ENCODE data around the gene CSTB.

DNA sequence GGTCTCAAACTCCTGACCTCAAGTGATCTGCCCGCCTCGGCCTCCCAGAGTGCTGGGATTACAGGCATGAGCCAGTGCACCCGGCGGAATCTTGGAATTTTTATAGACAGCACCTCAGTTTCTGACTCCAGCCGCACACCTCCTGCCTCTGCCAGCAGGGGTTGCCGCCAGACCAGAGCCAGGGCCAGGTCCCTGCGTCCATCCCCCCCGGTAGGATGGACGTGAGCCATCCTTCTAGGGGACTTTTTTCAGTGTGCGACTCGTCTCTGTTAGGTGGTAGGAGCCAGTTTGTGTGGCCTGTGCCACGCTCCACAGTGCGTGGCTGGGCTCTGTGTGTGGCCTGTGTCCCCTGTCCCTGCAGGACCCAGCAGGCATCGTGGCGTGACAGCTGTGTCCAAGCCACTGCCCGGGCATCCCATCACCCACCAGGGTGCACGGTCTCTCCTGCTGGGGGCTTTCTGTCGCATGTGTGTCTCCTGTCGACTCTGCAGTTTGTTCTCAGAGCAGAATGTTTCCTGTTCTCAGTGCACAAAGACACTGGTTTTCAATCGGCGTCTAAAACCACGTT is 15.6 kb downstream of the CSTB start:
- TF ChIP-seq, protein P1, sequence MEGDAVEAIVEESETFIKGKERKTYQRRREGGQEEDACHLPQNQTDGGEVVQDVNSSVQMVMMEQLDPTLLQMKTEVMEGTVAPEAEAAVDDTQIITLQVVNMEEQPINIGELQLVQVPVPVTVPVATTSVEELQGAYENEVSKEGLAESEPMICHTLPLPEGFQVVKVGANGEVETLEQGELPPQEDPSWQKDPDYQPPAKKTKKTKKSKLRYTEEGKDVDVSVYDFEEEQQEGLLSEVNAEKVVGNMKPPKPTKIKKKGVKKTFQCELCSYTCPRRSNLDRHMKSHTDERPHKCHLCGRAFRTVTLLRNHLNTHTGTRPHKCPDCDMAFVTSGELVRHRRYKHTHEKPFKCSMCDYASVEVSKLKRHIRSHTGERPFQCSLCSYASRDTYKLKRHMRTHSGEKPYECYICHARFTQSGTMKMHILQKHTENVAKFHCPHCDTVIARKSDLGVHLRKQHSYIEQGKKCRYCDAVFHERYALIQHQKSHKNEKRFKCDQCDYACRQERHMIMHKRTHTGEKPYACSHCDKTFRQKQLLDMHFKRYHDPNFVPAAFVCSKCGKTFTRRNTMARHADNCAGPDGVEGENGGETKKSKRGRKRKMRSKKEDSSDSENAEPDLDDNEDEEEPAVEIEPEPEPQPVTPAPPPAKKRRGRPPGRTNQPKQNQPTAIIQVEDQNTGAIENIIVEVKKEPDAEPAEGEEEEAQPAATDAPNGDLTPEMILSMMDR (IDR thresholded peaks at IDR 0.05), result no peak
- TF ChIP-seq POLR2A (IDR thresholded peaks at IDR 0.05) (no peak), POLR2AphosphoS5 (IDR thresholded peaks at IDR 0.05) (no peak)
